ENCODE data around the gene CENPU.

DNA sequence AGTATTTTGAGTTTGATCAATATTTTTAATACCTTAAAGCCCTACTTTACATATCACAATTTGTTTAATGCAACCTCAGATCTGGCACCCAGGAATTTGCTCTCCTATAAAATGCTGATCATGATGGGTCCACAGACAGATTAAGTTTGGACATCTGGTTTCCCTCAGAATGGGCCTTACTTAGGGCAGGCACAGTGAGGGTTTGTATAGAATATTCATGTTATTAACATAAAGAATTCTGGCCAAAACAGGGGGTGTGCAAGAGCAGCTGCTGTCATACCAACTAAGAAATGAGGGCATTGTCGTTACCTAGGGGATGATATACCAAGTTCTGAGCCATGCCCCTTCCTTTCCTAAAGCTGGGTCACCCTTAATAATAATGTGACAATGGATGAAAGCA lies 37.5 kb upstream of the CENPU start:
- TF ChIP-seq, protein P1, sequence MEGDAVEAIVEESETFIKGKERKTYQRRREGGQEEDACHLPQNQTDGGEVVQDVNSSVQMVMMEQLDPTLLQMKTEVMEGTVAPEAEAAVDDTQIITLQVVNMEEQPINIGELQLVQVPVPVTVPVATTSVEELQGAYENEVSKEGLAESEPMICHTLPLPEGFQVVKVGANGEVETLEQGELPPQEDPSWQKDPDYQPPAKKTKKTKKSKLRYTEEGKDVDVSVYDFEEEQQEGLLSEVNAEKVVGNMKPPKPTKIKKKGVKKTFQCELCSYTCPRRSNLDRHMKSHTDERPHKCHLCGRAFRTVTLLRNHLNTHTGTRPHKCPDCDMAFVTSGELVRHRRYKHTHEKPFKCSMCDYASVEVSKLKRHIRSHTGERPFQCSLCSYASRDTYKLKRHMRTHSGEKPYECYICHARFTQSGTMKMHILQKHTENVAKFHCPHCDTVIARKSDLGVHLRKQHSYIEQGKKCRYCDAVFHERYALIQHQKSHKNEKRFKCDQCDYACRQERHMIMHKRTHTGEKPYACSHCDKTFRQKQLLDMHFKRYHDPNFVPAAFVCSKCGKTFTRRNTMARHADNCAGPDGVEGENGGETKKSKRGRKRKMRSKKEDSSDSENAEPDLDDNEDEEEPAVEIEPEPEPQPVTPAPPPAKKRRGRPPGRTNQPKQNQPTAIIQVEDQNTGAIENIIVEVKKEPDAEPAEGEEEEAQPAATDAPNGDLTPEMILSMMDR (conservative IDR thresholded peaks at IDR 0.05; ENCODE audit: low read depth, low read length): no peak
- TF ChIP-seq EZH2phosphoT487 (IDR thresholded peaks at IDR 0.05; ENCODE audit: borderline replicate concordance, low read length) (no peak), EZH2 (IDR thresholded peaks at IDR 0.05; ENCODE audit: low read length, unreplicated experiment) (no peak)
